ENCODE data around the gene L3MBTL4.

The L3MBTL4 gene

DNA sequence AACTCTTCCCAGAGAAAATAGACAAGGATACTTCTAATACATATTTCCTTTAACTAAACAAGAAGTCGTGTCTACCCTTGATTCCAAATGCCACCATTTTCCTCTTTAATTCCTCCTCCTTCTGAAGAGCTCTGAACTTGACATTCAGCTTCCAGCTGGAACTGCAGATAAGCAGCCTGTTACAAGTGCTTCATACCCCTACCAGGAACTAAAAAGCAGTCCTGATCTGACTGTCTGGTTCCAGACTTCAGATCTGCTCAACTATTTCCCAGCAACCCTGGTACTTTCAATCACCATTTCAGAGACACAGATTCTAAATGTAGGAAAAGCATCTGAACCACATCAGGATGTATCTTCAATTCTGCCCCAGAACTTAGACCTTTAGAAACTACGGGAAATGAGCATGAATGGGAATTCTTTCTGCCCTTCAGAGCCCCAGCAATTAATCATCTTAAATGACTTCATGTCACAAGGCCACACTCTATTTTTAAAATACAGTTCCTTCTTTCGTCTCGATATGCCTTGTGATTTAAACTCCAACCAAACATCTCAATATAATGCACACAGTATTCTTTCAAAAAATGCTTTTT lies 159.5 kb downstream of the L3MBTL4 start:
- no peak for DNase-seq (ENCODE audit: low read depth in 2 of 2)

- DNase-seq (ENCODE audit: low read depth in 2 of 2), result no peak
Measured at GRCh38 chr18:6254456-6254855, 160.3 kb downstream of the L3MBTL4 start.

DNA sequence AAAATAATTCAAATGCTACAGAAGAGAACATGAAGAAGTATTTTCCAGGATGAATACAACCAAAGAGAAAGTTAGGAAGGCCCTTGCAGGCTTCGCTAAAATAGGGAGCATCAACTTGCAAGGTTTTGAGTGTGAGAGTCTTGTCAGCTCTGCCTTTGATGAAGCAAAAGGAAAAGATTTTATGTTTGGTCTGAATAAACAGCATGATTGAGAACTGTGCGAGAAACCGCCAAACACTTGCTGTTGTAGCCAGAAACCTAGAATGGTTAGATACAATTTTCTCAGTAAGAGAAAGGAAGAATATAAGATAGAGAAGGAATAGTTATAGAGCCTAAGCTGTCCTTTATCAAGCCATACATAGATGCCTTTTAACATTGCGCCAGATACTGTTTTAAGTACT lies 163.6 kb downstream of the L3MBTL4 start:
- DNase-seq (ENCODE audit: low read depth in 2 of 2), result no peak

DNA sequence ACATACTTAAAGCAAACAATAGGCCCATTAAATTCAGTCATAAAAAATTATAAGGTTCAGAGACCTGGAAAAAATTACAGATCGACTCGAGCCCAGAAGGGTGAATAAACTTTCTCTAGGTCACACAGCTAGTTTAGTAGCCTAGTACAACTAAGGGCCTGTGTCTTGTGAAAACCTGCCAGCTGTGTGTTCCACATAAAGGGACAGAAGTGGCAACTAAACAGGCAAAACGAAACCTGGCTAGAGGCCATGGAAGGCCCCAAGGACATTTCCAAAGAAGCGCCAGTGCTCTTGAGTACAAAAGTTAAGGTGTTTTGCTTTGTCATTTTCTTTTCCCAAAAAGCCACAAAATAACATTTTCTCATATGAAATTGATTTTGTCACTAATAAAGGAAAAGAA lies 164.9 kb downstream of the L3MBTL4 start:
- no peak for DNase-seq (ENCODE audit: low read depth in 2 of 2)

DNA sequence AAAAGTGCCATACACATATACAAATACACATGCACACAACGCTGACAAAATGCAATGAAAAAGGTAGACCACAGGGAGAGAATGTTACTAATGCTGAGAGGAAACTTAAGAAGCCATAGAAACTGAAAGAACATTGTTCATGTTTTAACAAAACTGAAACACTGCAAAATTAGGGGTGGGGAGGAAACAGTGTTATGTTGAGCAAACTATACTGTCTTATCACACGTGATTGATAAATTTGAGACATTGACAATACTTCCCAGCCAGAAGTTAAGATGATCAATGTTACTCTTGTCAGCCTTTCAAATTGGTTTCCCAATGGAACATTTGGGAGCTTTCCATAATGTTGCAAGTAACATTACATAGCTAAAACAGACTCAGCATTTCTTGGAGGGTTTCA lies 165.5 kb downstream of the L3MBTL4 start:
- no peak for DNase-seq (ENCODE audit: low read depth in 2 of 2)

GRCh38 chr18:6248017-6248416 lies 166.7 kb downstream of the L3MBTL4 start:
- no peak for DNase-seq (ENCODE audit: low read depth in 2 of 2)

- no peak for DNase-seq (ENCODE audit: low read depth in 2 of 2)
Measured at GRCh38 chr18:6242004-6242403, 172.7 kb downstream of the L3MBTL4 start.

DNA sequence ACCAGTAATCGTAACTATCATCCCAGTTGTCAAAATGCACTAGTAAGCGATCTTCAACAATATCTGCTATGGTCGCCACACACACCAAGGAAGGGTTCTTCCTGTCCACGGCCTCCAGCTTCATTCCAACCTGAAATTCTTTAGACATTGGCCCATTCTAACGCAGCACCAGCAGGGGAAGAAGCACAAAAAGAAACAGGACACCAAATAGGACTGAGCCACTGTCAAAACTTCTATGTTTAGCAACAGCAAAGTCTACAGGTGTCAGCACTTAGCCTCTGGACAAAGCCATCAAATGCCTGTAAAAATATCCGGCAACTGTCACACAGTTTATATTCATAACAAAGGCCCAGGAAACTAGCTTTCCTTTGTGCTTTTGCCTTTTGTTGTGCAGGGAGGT lies 175.0 kb downstream of the L3MBTL4 start:
- DNase-seq (ENCODE audit: low read depth in 2 of 2), result no peak

GRCh38 chr18:6236258-6236657 lies 178.5 kb downstream of the L3MBTL4 start:
- no peak for DNase-seq (ENCODE audit: low read depth in 2 of 2)

DNA sequence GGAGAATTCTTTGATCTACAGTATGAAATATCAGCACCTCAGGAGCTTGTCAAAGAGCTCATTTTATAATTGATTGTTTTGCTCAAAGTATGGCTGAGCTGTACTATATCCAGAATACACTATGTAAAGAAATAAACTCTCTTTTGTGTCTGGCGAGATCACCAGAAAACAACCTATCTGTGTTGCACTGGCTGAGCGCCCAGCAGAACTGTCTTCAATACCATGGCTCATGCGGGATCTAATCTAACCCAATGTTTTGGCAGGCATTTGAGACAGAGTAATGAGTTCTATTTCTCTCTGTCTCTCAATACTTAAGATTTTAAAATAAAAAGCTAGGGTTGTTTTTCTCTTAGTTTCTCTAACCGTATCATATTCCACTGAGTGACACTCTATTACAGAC lies 192.4 kb downstream of the L3MBTL4 start:
- no peak for DNase-seq (ENCODE audit: low read depth in 2 of 2)

GRCh38 chr18:6221602-6222014 lies 193.1 kb downstream of the L3MBTL4 start:
- DNase-seq (ENCODE audit: low read depth in 2 of 2), result no peak

DNA sequence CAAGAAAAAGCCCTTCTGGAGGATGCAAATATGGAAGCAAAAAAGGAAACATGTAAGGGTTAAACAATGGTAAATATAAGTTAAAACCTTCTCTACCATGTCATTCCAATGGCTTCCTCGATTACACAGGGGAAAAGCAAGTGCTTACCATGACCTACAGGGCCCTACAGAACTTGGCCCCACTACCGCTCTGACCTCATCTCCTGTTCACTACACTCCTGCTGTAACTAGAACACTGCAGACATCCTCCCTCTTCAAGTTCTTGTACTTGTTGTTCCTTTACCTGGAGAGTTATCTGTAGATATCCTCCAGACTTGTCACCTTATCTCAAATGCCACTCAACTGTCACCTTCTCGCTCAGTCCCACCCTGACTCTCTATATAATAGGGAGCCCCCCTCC lies 194.6 kb downstream of the L3MBTL4 start:
- DNase-seq (ENCODE audit: low read depth in 2 of 2), result no peak

- DNase-seq (ENCODE audit: low read depth in 2 of 2), result peak in 1 of 2 donors; percentile 4
Measured at GRCh38 chr18:6219116-6219717, 195.5 kb downstream of the L3MBTL4 start.

DNA sequence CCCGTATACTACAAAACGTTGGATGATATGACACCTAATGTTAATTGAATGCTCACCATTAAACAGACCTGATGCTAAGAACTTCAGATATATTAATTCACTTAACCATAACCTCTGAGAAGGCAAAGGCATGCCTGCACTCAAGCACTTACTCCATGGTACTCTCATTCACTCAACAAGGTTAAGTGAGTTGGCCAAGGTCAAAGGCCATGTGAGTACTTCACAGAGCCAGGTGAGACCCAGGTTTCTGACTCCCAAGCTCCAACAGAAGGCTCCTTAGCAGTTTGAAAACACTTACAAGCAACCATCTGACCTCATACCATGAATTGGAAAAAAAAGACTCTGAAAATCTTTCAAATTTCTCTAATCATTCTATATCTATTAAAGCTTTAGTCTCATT lies 198.8 kb downstream of the L3MBTL4 start:
- no peak for DNase-seq (ENCODE audit: low read depth in 2 of 2)

DNA sequence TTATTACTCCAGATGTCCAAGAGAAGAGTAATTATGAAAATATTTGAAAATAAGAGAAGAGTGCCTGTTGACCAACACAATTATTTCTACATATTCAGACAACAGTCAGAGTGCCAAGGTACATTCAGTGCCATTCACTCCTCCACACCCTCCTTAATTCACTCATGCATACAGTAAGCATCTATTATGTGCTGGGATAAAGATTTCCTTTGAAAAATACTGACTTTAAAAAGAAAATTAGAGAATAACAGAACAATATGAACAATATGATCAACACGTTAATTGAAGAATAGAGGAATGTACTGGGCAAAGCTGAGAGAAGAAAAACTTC lies 203.6 kb downstream of the L3MBTL4 start:
- no peak for DNase-seq (ENCODE audit: low read depth in 2 of 2)

GRCh38 chr18:6210349-6211173 lies 204.2 kb downstream of the L3MBTL4 start:
- DNase-seq (ENCODE audit: low read depth in 2 of 2), result no peak

DNA sequence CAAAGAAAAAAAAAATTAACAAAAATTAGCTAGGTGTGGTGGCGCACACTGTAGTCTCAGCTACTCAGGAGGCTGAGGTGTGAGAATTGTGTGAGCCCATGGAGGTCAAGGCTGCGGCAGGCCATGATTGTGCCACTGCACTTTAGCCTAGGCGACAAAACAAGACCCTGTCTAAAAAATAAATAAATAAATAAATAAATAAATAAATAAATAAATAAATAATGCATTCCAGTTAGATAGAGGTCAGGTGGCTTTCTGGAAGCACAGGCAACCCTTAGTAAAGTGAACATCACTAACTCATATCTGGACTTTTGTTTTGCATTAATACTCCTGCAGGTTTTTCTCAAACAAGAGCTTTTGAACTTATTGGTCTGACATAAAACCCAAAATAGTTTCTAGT lies 206.8 kb downstream of the L3MBTL4 start:
- no peak for DNase-seq (ENCODE audit: low read depth in 2 of 2)

DNA sequence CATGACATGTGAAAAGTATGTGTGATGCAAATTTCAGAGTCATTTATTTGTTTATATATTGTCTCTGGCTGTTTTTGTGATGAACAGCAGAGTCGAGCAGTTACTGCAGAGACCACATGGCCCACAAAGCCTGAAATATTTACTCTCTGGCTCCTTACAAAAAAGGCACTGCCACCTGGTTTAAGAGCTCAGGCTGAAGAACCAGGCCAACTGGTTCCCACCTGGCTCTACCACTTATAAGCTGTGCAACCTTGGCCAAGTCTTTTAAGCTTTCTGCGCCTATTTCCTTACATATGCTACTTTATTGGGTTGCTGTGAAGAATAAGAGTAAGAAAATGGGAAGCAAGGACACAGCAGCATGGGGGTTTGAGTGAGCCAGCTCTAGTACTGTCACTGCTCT lies 207.6 kb downstream of the L3MBTL4 start:
- DNase-seq (ENCODE audit: low read depth in 2 of 2), result no peak

- DNase-seq (ENCODE audit: low read depth in 2 of 2), result no peak
Measured at GRCh38 chr18:6205706-6206105, 209.0 kb downstream of the L3MBTL4 start.

DNA sequence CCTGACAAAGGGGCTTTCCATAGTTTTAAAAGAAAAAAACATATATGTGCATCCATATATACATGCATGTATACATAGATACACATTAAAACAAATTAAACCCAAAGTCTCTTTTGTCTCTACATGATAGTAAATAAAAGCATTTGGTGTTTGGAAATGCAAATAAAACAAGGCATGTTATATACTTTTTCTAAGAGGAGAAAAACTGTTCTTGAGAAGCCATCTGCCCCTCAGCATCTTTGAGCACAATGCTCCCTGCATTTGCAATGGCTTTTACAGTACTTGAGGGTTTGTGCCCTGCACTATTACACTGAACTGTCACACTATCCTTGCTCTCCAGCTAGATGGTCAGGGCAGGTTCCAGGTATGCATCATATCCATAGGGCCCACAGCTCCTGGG lies 210.2 kb downstream of the L3MBTL4 start:
- no peak for DNase-seq (ENCODE audit: low read depth in 2 of 2)

- DNase-seq (ENCODE audit: low read depth in 2 of 2), result no peak
Measured at GRCh38 chr18:6203791-6204190, 210.9 kb downstream of the L3MBTL4 start.

GRCh38 chr18:6202861-6203260 lies 211.8 kb downstream of the L3MBTL4 start:
- no peak for DNase-seq (ENCODE audit: low read depth in 2 of 2)

GRCh38 chr18:6200204-6200774 lies 214.4 kb downstream of the L3MBTL4 start:
- no peak for DNase-seq (ENCODE audit: low read depth in 2 of 2)

All from stimulated activated CD4-positive, alpha-beta T cell treated with anti-CD3 and anti-CD28 coated beads, Interleukin-15, amount 100 ng/mL, for 48 hours (primary cell).